Panc1 (cell line): ENCODE results near the gene SMARCA5.

Source experiments
- POLR2AphosphoS5 ChIP-seq: IDR thresholded peaks from 2 replicates; pipeline ENCODE4 v1.6.1; 2012; ENCODE audit warnings: mild to moderate bottlenecking, low read depth, low read length, moderate library complexity
- TF ChIP-seq, protein P1 (sequence below): fragments of 450-650 bp; IDR thresholded peaks from 2 replicates; pipeline ENCODE4 v1.5.1; 2017; ENCODE audit warnings: mild to moderate bottlenecking
- TF ChIP-seq, protein P2 (sequence below), 2 experiments: IDR thresholded peaks; 2 replicates each; pipeline ENCODE4 v1.6.1; 2011 to 2012; ENCODE audit warnings: low read depth in 2 of 2, control low read depth in 1 of 2, low read length in 1 of 2, mild to moderate bottlenecking in 1 of 2, moderate library complexity in 1 of 2; ENCODE audit not compliant: insufficient read depth in 1 of 2

DNA sequence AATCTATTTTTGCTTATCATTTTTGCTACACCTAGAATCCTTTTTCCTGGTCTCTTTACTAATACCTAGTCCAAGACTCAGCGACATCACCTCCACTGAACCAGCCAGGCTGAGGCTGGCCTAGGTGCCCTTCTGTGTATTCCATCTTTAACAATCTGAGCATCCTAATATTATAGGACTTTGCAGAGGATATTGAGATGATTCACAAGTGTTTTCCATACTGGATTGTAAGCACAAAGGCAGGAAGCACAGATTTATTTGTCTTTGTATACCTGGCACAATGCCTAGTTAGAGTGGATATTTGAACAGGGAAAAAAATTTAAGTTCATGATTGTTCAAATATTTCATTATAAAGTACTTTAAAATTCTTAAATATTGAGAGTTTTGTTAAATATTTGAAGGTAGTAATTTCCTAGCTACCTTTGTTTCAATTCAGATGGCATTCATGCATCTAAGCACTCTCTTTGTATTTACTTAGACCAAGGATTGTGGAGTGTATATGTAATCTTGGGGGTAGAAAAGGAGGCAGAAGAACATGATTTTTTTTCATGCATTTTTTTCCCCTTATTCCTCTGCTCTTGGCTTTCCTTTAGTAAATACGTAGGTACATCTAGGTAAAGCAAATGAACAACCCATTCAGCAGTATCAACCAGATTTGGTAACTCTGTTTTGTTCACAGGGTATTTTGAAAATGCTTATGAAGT is 18.4 kb downstream of the SMARCA5 start:
- TF ChIP-seq, protein P1, sequence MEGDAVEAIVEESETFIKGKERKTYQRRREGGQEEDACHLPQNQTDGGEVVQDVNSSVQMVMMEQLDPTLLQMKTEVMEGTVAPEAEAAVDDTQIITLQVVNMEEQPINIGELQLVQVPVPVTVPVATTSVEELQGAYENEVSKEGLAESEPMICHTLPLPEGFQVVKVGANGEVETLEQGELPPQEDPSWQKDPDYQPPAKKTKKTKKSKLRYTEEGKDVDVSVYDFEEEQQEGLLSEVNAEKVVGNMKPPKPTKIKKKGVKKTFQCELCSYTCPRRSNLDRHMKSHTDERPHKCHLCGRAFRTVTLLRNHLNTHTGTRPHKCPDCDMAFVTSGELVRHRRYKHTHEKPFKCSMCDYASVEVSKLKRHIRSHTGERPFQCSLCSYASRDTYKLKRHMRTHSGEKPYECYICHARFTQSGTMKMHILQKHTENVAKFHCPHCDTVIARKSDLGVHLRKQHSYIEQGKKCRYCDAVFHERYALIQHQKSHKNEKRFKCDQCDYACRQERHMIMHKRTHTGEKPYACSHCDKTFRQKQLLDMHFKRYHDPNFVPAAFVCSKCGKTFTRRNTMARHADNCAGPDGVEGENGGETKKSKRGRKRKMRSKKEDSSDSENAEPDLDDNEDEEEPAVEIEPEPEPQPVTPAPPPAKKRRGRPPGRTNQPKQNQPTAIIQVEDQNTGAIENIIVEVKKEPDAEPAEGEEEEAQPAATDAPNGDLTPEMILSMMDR, result no peak; the same call in 1 of the 2 replicates
- TF ChIP-seq POLR2AphosphoS5, result no peak
- TF ChIP-seq, protein P2, sequence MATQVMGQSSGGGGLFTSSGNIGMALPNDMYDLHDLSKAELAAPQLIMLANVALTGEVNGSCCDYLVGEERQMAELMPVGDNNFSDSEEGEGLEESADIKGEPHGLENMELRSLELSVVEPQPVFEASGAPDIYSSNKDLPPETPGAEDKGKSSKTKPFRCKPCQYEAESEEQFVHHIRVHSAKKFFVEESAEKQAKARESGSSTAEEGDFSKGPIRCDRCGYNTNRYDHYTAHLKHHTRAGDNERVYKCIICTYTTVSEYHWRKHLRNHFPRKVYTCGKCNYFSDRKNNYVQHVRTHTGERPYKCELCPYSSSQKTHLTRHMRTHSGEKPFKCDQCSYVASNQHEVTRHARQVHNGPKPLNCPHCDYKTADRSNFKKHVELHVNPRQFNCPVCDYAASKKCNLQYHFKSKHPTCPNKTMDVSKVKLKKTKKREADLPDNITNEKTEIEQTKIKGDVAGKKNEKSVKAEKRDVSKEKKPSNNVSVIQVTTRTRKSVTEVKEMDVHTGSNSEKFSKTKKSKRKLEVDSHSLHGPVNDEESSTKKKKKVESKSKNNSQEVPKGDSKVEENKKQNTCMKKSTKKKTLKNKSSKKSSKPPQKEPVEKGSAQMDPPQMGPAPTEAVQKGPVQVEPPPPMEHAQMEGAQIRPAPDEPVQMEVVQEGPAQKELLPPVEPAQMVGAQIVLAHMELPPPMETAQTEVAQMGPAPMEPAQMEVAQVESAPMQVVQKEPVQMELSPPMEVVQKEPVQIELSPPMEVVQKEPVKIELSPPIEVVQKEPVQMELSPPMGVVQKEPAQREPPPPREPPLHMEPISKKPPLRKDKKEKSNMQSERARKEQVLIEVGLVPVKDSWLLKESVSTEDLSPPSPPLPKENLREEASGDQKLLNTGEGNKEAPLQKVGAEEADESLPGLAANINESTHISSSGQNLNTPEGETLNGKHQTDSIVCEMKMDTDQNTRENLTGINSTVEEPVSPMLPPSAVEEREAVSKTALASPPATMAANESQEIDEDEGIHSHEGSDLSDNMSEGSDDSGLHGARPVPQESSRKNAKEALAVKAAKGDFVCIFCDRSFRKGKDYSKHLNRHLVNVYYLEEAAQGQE (IDR thresholded peaks at IDR 0.05; ENCODE audit: insufficient read depth in 1 of 2, low read depth in 2 of 2, low read length in 1 of 2), result no peak
